ENCODE results near the gene ZCCHC7.

The ZCCHC7 gene

GRCh38 chr9:37259951-37260350 lies 139.6 kb downstream of the ZCCHC7 start:
- DNase-seq (ENCODE audit: low read depth in 1 of 2, low spot score in 1 of 2): no peak
- no peaks in the 10 kb centered on the region for H3K27me3 ChIP-seq (ENCODE audit: insufficient read depth, poor library complexity, severe bottlenecking)
- no peak overlapping the region for H3K27ac ChIP-seq (replicated peaks)
- no peak overlapping the region for H3K4me3 ChIP-seq (replicated peaks; ENCODE audit: insufficient read depth, low read length)
- no peak for TF ChIP-seq GABPA (IDR thresholded peaks at IDR 0.05; ENCODE audit: low read depth)
- no peak for TF ChIP-seq CTCF (IDR thresholded peaks at IDR 0.05; ENCODE audit: insufficient read depth, low read length)
- no peak for TF ChIP-seq SPI1 (IDR thresholded peaks at IDR 0.05; ENCODE audit: borderline replicate concordance, low read depth)
- no peak for TF ChIP-seq POLR2AphosphoS5 (IDR thresholded peaks at IDR 0.05; ENCODE audit: low read depth)
- TF ChIP-seq REST (IDR thresholded peaks at IDR 0.05; ENCODE audit: insufficient replicate concordance, low read depth): no peak

GRCh38 chr9:37262410-37262809 lies 142.0 kb downstream of the ZCCHC7 start:
- TF ChIP-seq CTCF (IDR thresholded peaks at IDR 0.05; ENCODE audit: insufficient read depth, low read length): no peak
- TF ChIP-seq GABPA (IDR thresholded peaks at IDR 0.05; ENCODE audit: low read depth): no peak
- no peak for TF ChIP-seq POLR2AphosphoS5 (IDR thresholded peaks at IDR 0.05; ENCODE audit: low read depth)
- TF ChIP-seq REST (IDR thresholded peaks at IDR 0.05; ENCODE audit: insufficient replicate concordance, low read depth): no peak
- no peak for TF ChIP-seq SPI1 (IDR thresholded peaks at IDR 0.05; ENCODE audit: borderline replicate concordance, low read depth)
- H3K4me3 ChIP-seq (replicated peaks; ENCODE audit: insufficient read depth, low read length): no peak overlapping the region
- H3K27me3 ChIP-seq (ENCODE audit: insufficient read depth, poor library complexity, severe bottlenecking): no peaks in the 10 kb centered on the region
- no peak for DNase-seq (ENCODE audit: low read depth in 1 of 2, low spot score in 1 of 2)
- H3K27ac ChIP-seq (replicated peaks): no peak overlapping the region

- no peak overlapping the region for H3K4me3 ChIP-seq (replicated peaks; ENCODE audit: insufficient read depth, low read length)
Measured at GRCh38 chr9:37264539-37264938, 144.2 kb downstream of the ZCCHC7 start.

More at GRCh38 chr9:37264539-37264938, 144.2 kb downstream of the ZCCHC7 start:
- TF ChIP-seq REST (IDR thresholded peaks at IDR 0.05; ENCODE audit: insufficient replicate concordance, low read depth) (no peak), CTCF (IDR thresholded peaks at IDR 0.05; ENCODE audit: insufficient read depth, low read length) (no peak), GABPA (IDR thresholded peaks at IDR 0.05; ENCODE audit: low read depth) (no peak), SPI1 (IDR thresholded peaks at IDR 0.05; ENCODE audit: borderline replicate concordance, low read depth) (no peak), POLR2AphosphoS5 (IDR thresholded peaks at IDR 0.05; ENCODE audit: low read depth) (no peak)
- Histone ChIP-seq H3K27me3 (ENCODE audit: insufficient read depth, poor library complexity, severe bottlenecking) (no peaks in the 10 kb centered on the region), H3K27ac (replicated peaks) (no peak overlapping the region)
- no peak for DNase-seq (ENCODE audit: low read depth in 1 of 2, low spot score in 1 of 2)

Measured in HL-60 (cell line).